HUES64 (cell line): ENCODE data around the gene SLC44A3.

Experiments
- H3K27ac ChIP-seq: 2 replicates; pipeline ENCODE4 v1.7.0; 2013; ENCODE audit warnings: low read depth, low read length, inconsistent platforms
- H3K27me3 ChIP-seq: 2 replicates; pipeline ENCODE4 v1.6.1; 2013; ENCODE audit warnings: mild to moderate bottlenecking, low read length; ENCODE audit not compliant: insufficient read depth
- H3K36me3 ChIP-seq: 2 replicates; pipeline ENCODE4 v1.6.1; 2013; ENCODE audit warnings: mild to moderate bottlenecking, low read length; ENCODE audit not compliant: insufficient read depth
- H3K4me1 ChIP-seq: 2 replicates; pipeline ENCODE4 v1.6.1; 2013; ENCODE audit warnings: mild to moderate bottlenecking, low read length, moderate library complexity; ENCODE audit not compliant: insufficient read depth
- H3K4me3 ChIP-seq: 2 replicates; pipeline ENCODE4 v1.5.1; 2013; ENCODE audit warnings: mild to moderate bottlenecking, low read length, moderate library complexity
- H3K9ac ChIP-seq: 2 replicates; pipeline ENCODE4 v1.6.1; 2013; ENCODE audit warnings: mild to moderate bottlenecking, low read depth, low read length
- H3K9me3 ChIP-seq: 2 replicates; pipeline ENCODE4 v1.6.1; 2013; ENCODE audit warnings: low read depth, low read length; ENCODE audit not compliant: insufficient read depth
- WGBS: fragments of 150-250, 120-280 bp; methylation state at CpG from one replicate; pipeline ENCODE4 v1.1.7; 2013; ENCODE audit warnings: missing lambda C conversion rate; 5-methylcytosine and 5-hydroxymethylcytosine counted together

Gene SLC44A3

DNA sequence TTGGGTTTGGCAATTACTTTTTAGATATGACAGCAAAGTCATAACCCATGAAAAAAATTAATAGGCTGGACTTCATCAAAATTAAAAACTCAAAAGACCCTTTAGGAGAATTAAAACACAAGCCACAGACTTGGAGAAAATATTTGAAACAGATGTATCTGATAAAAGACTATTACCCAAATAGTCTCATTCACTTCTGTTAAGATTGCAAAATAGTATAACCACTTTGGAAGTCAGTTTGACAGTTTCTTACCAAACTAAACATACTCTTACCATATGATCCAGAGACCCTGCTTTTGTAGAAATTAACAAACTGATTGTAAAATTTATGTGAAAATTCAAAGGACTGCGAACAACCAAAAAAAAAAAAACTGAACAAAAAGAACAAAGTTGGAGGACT lies 32.5 kb upstream of the SLC44A3 start:
- no peaks in the 10 kb centered on the region for H3K4me1 ChIP-seq
- no CpG with 5 or more reads among the region's 1 CpG for WGBS
- H3K9me3 ChIP-seq, result no peaks in the 10 kb centered on the region
- no peak overlapping the region for H3K27ac ChIP-seq
- H3K9ac ChIP-seq, result no peak overlapping the region
- H3K36me3 ChIP-seq, result no peaks in the 10 kb centered on the region
- H3K27me3 ChIP-seq, result no peaks in the 10 kb centered on the region
- no peak overlapping the region for H3K4me3 ChIP-seq

DNA sequence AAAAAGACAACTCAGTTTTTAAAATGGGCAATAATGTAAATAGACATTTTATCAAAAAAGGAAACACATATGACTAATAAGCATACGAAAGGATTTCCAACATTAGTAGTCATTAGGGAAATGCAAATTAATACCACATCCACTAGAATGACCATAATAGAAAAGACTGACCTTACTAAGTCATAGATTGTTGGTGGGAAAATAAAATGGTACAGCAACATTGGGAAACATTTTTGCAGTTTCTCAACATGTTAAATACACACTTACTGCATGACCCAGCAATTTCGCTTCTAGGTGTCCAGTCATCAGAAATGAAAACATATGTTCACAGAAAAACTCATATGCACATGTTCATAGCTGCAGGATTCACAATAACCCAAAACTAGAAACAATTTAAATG lies 29.9 kb upstream of the SLC44A3 start:
- no peak overlapping the region for H3K9ac ChIP-seq
- H3K27me3 ChIP-seq, result no peaks in the 10 kb centered on the region
- no peak overlapping the region for H3K27ac ChIP-seq
- WGBS, result 98% methylated on average over 1 of the region's 2 CpGs
- H3K9me3 ChIP-seq, result no peaks in the 10 kb centered on the region
- peaks cover 4% of the 10 kb centered on the region; the same call in 1 of the 2 replicates for H3K4me1 ChIP-seq
- H3K36me3 ChIP-seq, result no peaks in the 10 kb centered on the region
- no peak overlapping the region for H3K4me3 ChIP-seq

DNA sequence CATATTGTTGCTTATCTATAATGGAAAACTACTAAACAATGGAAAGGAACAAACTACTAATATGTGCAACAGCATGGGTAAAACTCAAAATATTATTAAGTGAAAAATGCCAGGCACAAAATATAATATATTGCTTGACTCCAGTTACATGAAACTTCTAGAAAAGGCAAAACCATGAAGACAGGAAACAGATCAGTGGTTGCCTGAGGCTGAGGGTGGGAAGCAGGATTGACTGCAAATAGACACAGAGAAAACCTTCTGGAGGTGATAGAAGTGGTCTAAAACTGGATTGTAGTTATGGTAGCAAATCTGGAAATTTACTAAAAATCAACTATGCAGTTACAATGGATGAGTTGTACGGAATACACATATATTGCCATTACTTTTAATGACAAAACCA lies 29.5 kb upstream of the SLC44A3 start:
- H3K4me1 ChIP-seq, result peaks cover 4% of the 10 kb centered on the region; the same call in 1 of the 2 replicates
- H3K36me3 ChIP-seq, result no peaks in the 10 kb centered on the region
- no peak overlapping the region for H3K9ac ChIP-seq
- no peaks in the 10 kb centered on the region for H3K9me3 ChIP-seq
- no peaks in the 10 kb centered on the region for H3K27me3 ChIP-seq
- H3K4me3 ChIP-seq, result no peak overlapping the region
- H3K27ac ChIP-seq, result no peak overlapping the region
- WGBS, result 89% methylated on average over 1 of the region's 1 CpG

DNA sequence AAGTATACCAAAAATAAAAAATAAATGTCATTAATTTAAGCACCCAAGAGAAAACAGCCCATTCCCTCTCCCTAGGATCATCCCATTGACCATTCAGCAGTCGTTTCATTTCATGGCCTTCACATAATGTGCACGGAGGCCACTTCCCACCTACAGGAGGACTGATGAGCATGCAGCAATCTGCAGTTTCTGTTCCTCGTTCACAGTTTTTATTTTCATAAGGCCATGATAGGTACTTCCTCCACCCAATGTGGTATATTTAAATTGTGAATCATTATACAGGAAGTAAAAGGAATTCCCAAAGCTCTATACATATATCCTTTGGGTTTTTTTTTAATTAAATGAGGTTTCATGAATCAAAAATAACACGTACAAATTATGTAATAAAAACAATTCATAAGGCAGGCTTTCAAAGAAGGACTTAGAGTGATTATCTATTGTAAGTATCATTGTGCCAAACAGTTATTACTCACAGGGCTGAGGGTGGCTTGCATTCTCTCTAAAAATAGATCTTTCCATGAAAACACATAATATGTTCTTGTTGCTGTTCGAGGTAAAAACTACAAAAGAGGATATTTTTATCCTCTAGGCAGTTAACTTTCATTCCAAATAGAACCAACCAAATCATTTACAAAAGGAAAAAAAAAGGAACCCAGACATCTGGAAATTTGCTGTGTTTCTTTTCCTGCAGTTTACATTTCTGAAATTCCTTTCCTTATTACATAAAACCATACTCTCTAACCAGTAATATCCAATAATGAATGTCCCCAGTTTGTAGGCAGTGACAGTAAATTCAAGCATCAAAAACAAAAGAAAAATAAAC lies 27.5 kb upstream of the SLC44A3 start:
- H3K9ac ChIP-seq, result no peak overlapping the region
- no peak overlapping the region for H3K4me3 ChIP-seq
- H3K27me3 ChIP-seq, result no peaks in the 10 kb centered on the region
- no peaks in the 10 kb centered on the region for H3K9me3 ChIP-seq
- peaks cover 4% of the 10 kb centered on the region; the same call in 1 of the 2 replicates for H3K4me1 ChIP-seq
- no peak overlapping the region for H3K27ac ChIP-seq
- 92% methylated on average over 4 of the region's 5 CpGs for WGBS
- H3K36me3 ChIP-seq, result no peaks in the 10 kb centered on the region

DNA sequence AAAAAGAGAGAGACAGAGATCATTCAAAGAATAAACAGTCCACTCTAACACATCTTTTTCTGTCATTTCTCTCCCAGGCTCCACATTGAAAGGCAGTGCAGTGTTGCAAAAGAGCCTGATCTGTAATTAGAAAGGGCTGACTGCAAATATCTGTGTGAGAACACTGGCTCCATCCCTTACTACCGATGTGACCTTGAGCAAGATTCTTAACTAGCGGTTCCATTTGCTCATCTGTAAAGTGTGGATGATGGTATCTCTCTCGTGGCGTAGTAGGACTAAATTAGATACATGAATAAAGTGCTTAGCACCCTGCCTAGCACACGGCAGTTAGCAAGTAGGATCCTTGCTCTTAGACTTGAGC lies 26.9 kb upstream of the SLC44A3 start:
- Histone ChIP-seq H3K4me3 (no peak overlapping the region), H3K9ac (no peak overlapping the region), H3K9me3 (no peaks in the 10 kb centered on the region), H3K27ac (no peak overlapping the region), H3K27me3 (no peaks in the 10 kb centered on the region), H3K4me1 (peaks cover 4% of the 10 kb centered on the region; the same call in 1 of the 2 replicates), H3K36me3 (no peaks in the 10 kb centered on the region)
- 95% methylated on average over 5 of the region's 5 CpGs for WGBS

DNA sequence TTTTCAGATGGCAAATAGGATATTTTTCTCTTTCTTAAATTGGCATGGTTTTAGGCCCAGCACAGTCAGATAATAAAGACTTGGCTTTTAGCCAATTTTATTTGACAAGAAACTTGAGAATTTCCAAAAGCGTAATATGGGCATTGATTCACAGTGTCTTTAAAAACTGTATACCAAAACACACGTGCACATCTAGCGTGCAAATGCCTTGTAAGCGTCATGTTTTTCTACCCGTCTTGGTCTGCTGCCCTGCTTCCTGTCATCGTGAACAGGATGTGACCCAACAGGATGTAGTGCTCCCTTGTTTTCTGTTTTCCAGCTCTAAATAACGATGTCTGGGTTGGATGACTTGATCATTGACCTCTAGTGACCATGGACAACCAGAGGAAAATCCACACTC lies 24.7 kb upstream of the SLC44A3 start:
- Histone ChIP-seq H3K4me3 (no peak overlapping the region), H3K27ac (no peak overlapping the region), H3K9ac (no peak overlapping the region), H3K9me3 (no peaks in the 10 kb centered on the region), H3K36me3 (no peaks in the 10 kb centered on the region), H3K27me3 (no peaks in the 10 kb centered on the region), H3K4me1 (peaks cover 9% of the 10 kb centered on the region; the same call in 1 of the 2 replicates)
- WGBS, result 95% methylated on average over 7 of the region's 7 CpGs

DNA sequence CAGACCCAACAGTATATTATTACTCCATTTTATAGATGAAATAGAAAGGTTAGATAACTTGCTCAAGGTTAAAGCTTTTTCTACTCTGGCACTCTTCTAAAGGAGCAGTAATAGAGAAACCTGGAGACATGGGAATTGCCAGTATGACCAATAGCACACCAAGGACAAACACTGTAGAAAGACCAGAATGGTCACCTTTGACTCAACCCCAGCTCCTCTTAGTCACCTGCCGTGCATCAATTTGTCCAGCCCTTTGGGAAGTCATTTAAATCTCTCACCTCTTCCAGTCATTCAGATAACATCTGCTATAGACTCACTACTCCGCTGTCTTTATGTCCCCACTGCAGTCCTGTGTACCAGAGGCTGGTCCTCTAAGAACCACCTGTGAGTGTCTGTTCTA lies 23.9 kb upstream of the SLC44A3 start:
- H3K27me3 ChIP-seq, result no peaks in the 10 kb centered on the region
- H3K9me3 ChIP-seq, result no peaks in the 10 kb centered on the region
- H3K4me1 ChIP-seq, result peaks cover 9% of the 10 kb centered on the region; the same call in 1 of the 2 replicates
- no peak overlapping the region for H3K27ac ChIP-seq
- H3K9ac ChIP-seq, result no peak overlapping the region
- H3K4me3 ChIP-seq, result no peak overlapping the region
- H3K36me3 ChIP-seq, result no peaks in the 10 kb centered on the region
- WGBS, result 95% methylated on average over 2 of the region's 2 CpGs

DNA sequence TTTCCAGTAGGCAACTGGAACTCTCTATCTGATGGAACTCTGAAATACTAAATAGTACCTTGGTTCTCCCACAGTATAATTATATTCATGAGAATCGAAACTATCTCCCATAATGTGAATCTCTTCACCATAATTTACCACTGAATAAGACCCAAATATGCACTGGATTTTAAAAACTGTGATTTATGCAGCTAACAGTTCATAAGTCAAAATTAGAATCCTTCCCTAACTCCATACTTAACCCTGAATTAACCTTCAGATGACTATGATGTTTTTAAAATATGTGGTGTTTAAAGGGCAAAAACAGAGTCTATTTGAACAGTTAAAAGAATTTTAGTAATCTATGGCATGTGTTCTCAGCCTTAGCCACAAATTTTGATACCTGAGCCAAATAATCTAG lies 22.9 kb upstream of the SLC44A3 start:
- Histone ChIP-seq H3K27ac (no peak overlapping the region), H3K9ac (no peak overlapping the region), H3K4me3 (no peak overlapping the region), H3K36me3 (no peaks in the 10 kb centered on the region), H3K9me3 (no peaks in the 10 kb centered on the region), H3K4me1 (peaks cover 13% of the 10 kb centered on the region), H3K27me3 (no peaks in the 10 kb centered on the region)
- WGBS, result 85% methylated on average over 1 of the region's 1 CpG

DNA sequence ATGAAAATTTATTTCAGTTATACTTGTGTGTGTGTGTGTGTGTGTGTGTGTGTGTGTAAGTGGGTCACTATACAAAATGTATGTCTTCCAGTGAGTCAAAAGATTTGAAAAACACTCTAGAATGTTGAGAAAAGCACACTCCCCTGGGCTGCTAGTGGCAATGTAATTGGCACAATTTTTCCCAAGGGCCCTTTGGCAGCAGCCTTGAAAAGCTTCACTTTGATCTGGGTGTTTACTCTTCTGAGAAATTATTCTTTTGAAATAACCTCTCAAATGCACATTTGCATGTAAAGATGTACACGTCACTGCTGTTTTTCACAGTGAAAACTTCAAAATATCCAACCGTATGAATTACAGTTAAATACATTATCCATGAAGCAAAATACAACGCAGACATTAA lies 22.1 kb upstream of the SLC44A3 start:
- H3K4me1 ChIP-seq, result peaks cover 12% of the 10 kb centered on the region
- 88% methylated on average over 2 of the region's 3 CpGs for WGBS
- no peak overlapping the region for H3K9ac ChIP-seq
- H3K9me3 ChIP-seq, result no peaks in the 10 kb centered on the region
- no peak overlapping the region for H3K4me3 ChIP-seq
- H3K36me3 ChIP-seq, result no peaks in the 10 kb centered on the region
- H3K27ac ChIP-seq, result no peak overlapping the region
- no peaks in the 10 kb centered on the region for H3K27me3 ChIP-seq

DNA sequence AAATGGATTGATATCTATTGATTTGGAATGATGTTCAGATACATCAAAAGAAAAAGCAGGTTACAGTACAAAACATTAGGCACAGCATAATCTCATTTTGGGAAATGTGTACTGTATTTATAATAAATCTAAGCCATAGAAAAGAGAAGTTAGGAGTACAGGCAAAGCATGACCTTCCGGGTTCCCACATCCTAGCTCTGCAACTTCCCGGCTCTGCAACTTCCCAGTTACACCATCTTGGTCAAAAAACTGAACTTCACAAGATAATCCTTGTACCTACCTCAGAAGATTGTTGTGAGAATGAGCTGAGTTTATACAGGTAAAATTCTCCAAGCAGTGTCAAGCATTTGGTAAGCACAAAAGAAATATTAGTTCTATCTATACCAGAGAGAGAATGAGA lies 21.7 kb upstream of the SLC44A3 start:
- H3K4me3 ChIP-seq, result no peak overlapping the region
- no peaks in the 10 kb centered on the region for H3K27me3 ChIP-seq
- H3K4me1 ChIP-seq, result peaks cover 9% of the 10 kb centered on the region
- H3K9me3 ChIP-seq, result no peaks in the 10 kb centered on the region
- no peaks in the 10 kb centered on the region for H3K36me3 ChIP-seq
- H3K9ac ChIP-seq, result no peak overlapping the region
- 79% methylated on average over 2 of the region's 2 CpGs for WGBS
- no peak overlapping the region for H3K27ac ChIP-seq

DNA sequence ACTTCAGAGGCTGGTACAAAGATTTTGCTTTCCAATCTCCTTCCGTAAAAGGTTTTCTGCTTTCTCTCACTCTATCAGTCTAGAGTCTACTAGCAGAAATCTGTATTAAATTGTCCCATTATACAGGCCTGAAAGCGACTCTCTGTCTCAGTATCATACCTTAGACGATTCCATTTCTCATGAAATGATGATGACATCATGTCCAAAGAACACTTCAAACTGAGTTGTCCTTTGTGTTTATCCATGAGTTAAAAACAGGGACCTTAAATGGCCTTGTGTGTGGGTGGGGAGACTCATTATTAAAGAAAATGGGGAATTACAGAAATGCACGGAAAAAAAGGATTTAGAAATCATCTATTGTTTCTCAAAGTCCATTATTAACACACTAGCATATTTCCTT lies 21.0 kb upstream of the SLC44A3 start:
- H3K9ac ChIP-seq, result no peak overlapping the region
- no peaks in the 10 kb centered on the region for H3K27me3 ChIP-seq
- no peak overlapping the region for H3K27ac ChIP-seq
- H3K36me3 ChIP-seq, result no peaks in the 10 kb centered on the region
- H3K4me1 ChIP-seq, result peaks cover 9% of the 10 kb centered on the region
- no peak overlapping the region for H3K4me3 ChIP-seq
- no peaks in the 10 kb centered on the region for H3K9me3 ChIP-seq
- WGBS, result 86% methylated on average over 3 of the region's 4 CpGs
